ENCODE data around the gene XRCC6.

DNA sequence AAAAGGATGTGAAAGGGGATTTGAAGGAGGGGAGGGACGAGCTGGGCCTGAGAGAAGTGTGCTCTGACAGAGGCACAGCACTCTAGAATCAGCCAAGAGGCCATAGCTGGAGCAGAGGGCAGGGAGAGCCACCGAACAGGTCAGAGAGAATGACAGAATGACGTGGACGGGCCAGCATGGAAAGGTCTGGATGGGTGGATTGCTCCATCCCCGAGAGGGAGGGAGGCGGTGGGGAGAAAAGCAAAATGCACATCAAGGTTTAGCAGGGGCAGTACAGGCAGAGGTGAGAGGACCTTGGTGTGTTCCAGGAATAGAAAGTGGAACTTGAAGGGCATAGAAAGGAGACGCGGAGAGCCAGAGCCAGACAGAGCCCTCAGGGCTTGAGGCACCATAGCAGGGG, 38.4 kb upstream of the XRCC6 start:
- TF ChIP-seq POLR2AphosphoS5 (IDR thresholded peaks at IDR 0.05; ENCODE audit: low read depth, low read length) (no peak), FOXP2 (optimal IDR thresholded peaks at IDR 0.05; ENCODE audit: borderline replicate concordance, extremely low read depth, extremely low read length, insufficient read depth) (no peak), TAF1 (IDR thresholded peaks at IDR 0.05; ENCODE audit: borderline replicate concordance, insufficient read depth, low read length) (no peak)
- TF ChIP-seq, protein P1, sequence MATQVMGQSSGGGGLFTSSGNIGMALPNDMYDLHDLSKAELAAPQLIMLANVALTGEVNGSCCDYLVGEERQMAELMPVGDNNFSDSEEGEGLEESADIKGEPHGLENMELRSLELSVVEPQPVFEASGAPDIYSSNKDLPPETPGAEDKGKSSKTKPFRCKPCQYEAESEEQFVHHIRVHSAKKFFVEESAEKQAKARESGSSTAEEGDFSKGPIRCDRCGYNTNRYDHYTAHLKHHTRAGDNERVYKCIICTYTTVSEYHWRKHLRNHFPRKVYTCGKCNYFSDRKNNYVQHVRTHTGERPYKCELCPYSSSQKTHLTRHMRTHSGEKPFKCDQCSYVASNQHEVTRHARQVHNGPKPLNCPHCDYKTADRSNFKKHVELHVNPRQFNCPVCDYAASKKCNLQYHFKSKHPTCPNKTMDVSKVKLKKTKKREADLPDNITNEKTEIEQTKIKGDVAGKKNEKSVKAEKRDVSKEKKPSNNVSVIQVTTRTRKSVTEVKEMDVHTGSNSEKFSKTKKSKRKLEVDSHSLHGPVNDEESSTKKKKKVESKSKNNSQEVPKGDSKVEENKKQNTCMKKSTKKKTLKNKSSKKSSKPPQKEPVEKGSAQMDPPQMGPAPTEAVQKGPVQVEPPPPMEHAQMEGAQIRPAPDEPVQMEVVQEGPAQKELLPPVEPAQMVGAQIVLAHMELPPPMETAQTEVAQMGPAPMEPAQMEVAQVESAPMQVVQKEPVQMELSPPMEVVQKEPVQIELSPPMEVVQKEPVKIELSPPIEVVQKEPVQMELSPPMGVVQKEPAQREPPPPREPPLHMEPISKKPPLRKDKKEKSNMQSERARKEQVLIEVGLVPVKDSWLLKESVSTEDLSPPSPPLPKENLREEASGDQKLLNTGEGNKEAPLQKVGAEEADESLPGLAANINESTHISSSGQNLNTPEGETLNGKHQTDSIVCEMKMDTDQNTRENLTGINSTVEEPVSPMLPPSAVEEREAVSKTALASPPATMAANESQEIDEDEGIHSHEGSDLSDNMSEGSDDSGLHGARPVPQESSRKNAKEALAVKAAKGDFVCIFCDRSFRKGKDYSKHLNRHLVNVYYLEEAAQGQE (IDR thresholded peaks at IDR 0.05; ENCODE audit: insufficient read depth in 1 of 2, low read depth in 2 of 2, low read length in 2 of 2): no peak

Measured in PFSK-1 (cell line).